T-helper 1 cell treated with Interleukin-12 subunit alpha and Interleukin-12 subunit beta and Interleukin-4 antibody, amounts not matched to agents 30 μg/mL and 1 μg/mL, for 36 hours (primary cell): ENCODE results near the gene DIS3L2.
"Not testable (repeated sequence)": the region's sequence is repeated elsewhere in the genome, so short reads cannot be mapped to it uniquely, and the experiment has no call there.

Source experiments
- H3K27ac Mint-ChIP-seq: one replicate; pipeline ENCODE4 v1.8.0; 2021; ENCODE audit warnings: mild to moderate bottlenecking, mixed read lengths
- H3K27me3 Mint-ChIP-seq: one replicate; pipeline ENCODE4 v1.8.0; 2021; ENCODE audit warnings: low read depth, mixed read lengths
- H3K36me3 Mint-ChIP-seq: one replicate; pipeline ENCODE4 v1.8.0; 2021; ENCODE audit warnings: low read depth, mixed read lengths
- H3K4me1 Mint-ChIP-seq: one replicate; pipeline ENCODE4 v1.8.0; 2021; ENCODE audit warnings: low read depth, mixed read lengths
- H3K4me3 Mint-ChIP-seq: one replicate; pipeline ENCODE4 v1.8.0; 2021; ENCODE audit warnings: mild to moderate bottlenecking, moderate library complexity, mixed read lengths
- H3K9me3 Mint-ChIP-seq: one replicate; pipeline ENCODE4 v1.8.0; 2021; ENCODE audit warnings: mixed read lengths

Gene DIS3L2

GRCh38 chr2:232111551-232111950 lies 150.0 kb downstream of the DIS3L2 start:
- Mint-ChIP-seq H3K4me3 (no peak overlapping the region), H3K36me3 (no peaks in the 10 kb centered on the region), H3K27ac (no peak overlapping the region), H3K27me3 (no peaks in the 10 kb centered on the region), H3K9me3 (no peaks in the 10 kb centered on the region), H3K4me1 (peaks cover 6% of the 10 kb centered on the region)

GRCh38 chr2:232113821-232114220 lies 152.3 kb downstream of the DIS3L2 start:
- H3K27me3 Mint-ChIP-seq, result no peaks in the 10 kb centered on the region
- H3K27ac Mint-ChIP-seq, result no peak overlapping the region
- no peaks in the 10 kb centered on the region for H3K9me3 Mint-ChIP-seq
- H3K4me1 Mint-ChIP-seq, result peaks cover 6% of the 10 kb centered on the region
- no peak overlapping the region for H3K4me3 Mint-ChIP-seq
- H3K36me3 Mint-ChIP-seq, result no peaks in the 10 kb centered on the region

- not testable (repeated sequence) for H3K4me1 Mint-ChIP-seq, H3K36me3 Mint-ChIP-seq, H3K27me3 Mint-ChIP-seq, H3K4me3 Mint-ChIP-seq, H3K9me3 Mint-ChIP-seq, H3K27ac Mint-ChIP-seq
Observed at GRCh38 chr2:232115728-232116361, 154.3 kb downstream of the DIS3L2 start.

- Mint-ChIP-seq H3K9me3 (no peaks in the 10 kb centered on the region), H3K36me3 (no peaks in the 10 kb centered on the region), H3K4me3 (no peak overlapping the region), H3K4me1 (peaks cover 6% of the 10 kb centered on the region), H3K27ac (no peak overlapping the region), H3K27me3 (no peaks in the 10 kb centered on the region)
Observed at GRCh38 chr2:232116852-232117251, 155.3 kb downstream of the DIS3L2 start.

GRCh38 chr2:232117413-232117812 lies 155.9 kb downstream of the DIS3L2 start:
- no peaks in the 10 kb centered on the region for H3K27me3 Mint-ChIP-seq
- no peak overlapping the region for H3K4me3 Mint-ChIP-seq
- peaks cover 6% of the 10 kb centered on the region for H3K4me1 Mint-ChIP-seq
- H3K27ac Mint-ChIP-seq, result no peak overlapping the region
- H3K9me3 Mint-ChIP-seq, result no peaks in the 10 kb centered on the region
- no peaks in the 10 kb centered on the region for H3K36me3 Mint-ChIP-seq

GRCh38 chr2:232120911-232121310 lies 159.4 kb downstream of the DIS3L2 start:
- H3K27ac Mint-ChIP-seq, result no peak overlapping the region
- no peaks in the 10 kb centered on the region for H3K36me3 Mint-ChIP-seq
- H3K9me3 Mint-ChIP-seq, result no peaks in the 10 kb centered on the region
- H3K4me1 Mint-ChIP-seq, result no peaks in the 10 kb centered on the region
- no peaks in the 10 kb centered on the region for H3K27me3 Mint-ChIP-seq
- H3K4me3 Mint-ChIP-seq, result no peak overlapping the region

- H3K36me3 Mint-ChIP-seq, result no peaks in the 10 kb centered on the region
- peaks cover 1% of the 10 kb centered on the region for H3K4me1 Mint-ChIP-seq
- no peaks in the 10 kb centered on the region for H3K27me3 Mint-ChIP-seq
- H3K4me3 Mint-ChIP-seq, result no peak overlapping the region
- no peak overlapping the region for H3K27ac Mint-ChIP-seq
- H3K9me3 Mint-ChIP-seq, result no peaks in the 10 kb centered on the region
Observed at GRCh38 chr2:232124309-232124708, 162.8 kb downstream of the DIS3L2 start.

GRCh38 chr2:232126301-232127099 lies 165.0 kb downstream of the DIS3L2 start:
- H3K4me1 Mint-ChIP-seq, result peaks cover 2% of the 10 kb centered on the region
- peaks cover 2% of the 10 kb centered on the region for H3K36me3 Mint-ChIP-seq
- H3K4me3 Mint-ChIP-seq, result no peak overlapping the region
- no peaks in the 10 kb centered on the region for H3K27me3 Mint-ChIP-seq
- H3K9me3 Mint-ChIP-seq, result no peaks in the 10 kb centered on the region
- no peak overlapping the region for H3K27ac Mint-ChIP-seq

- no peak overlapping the region for H3K27ac Mint-ChIP-seq
- H3K4me1 Mint-ChIP-seq, result peaks cover 2% of the 10 kb centered on the region
- peaks cover 5% of the 10 kb centered on the region for H3K36me3 Mint-ChIP-seq
- no peaks in the 10 kb centered on the region for H3K9me3 Mint-ChIP-seq
- H3K4me3 Mint-ChIP-seq, result no peak overlapping the region
- H3K27me3 Mint-ChIP-seq, result no peaks in the 10 kb centered on the region
Observed at GRCh38 chr2:232129483-232129882, 168.0 kb downstream of the DIS3L2 start.

GRCh38 chr2:232132181-232132580 lies 170.7 kb downstream of the DIS3L2 start:
- H3K4me3 Mint-ChIP-seq, result no peak overlapping the region
- H3K27ac Mint-ChIP-seq, result no peak overlapping the region
- peaks cover 5% of the 10 kb centered on the region for H3K4me1 Mint-ChIP-seq
- peaks cover 5% of the 10 kb centered on the region for H3K36me3 Mint-ChIP-seq
- H3K9me3 Mint-ChIP-seq, result no peaks in the 10 kb centered on the region
- no peaks in the 10 kb centered on the region for H3K27me3 Mint-ChIP-seq

- Mint-ChIP-seq H3K27me3 (no peaks in the 10 kb centered on the region), H3K36me3 (peaks cover 5% of the 10 kb centered on the region)
Observed at GRCh38 chr2:232133078-232133477, 171.6 kb downstream of the DIS3L2 start.

GRCh38 chr2:232134939-232135338 lies 173.4 kb downstream of the DIS3L2 start:
- no peak overlapping the region for H3K4me3 Mint-ChIP-seq
- peaks cover 5% of the 10 kb centered on the region for H3K36me3 Mint-ChIP-seq
- no peaks in the 10 kb centered on the region for H3K9me3 Mint-ChIP-seq
- peaks cover 14% of the 10 kb centered on the region for H3K4me1 Mint-ChIP-seq
- H3K27me3 Mint-ChIP-seq, result no peaks in the 10 kb centered on the region
- H3K27ac Mint-ChIP-seq, result no peak overlapping the region

More at GRCh38 chr2:232133078-232133477, 171.6 kb downstream of the DIS3L2 start:
- Mint-ChIP-seq H3K4me1 (peaks cover 7% of the 10 kb centered on the region), H3K27ac (no peak overlapping the region), H3K9me3 (no peaks in the 10 kb centered on the region), H3K4me3 (no peak overlapping the region)

- no peak overlapping the region for H3K27ac Mint-ChIP-seq
Observed at GRCh38 chr2:232137356-232138147, 176.0 kb downstream of the DIS3L2 start.

GRCh38 chr2:232138441-232138840 lies 176.9 kb downstream of the DIS3L2 start:
- Mint-ChIP-seq H3K27ac (no peak overlapping the region), H3K4me3 (no peak overlapping the region), H3K9me3 (no peaks in the 10 kb centered on the region), H3K4me1 (peaks cover 14% of the 10 kb centered on the region), H3K27me3 (no peaks in the 10 kb centered on the region), H3K36me3 (no peaks in the 10 kb centered on the region)

More at GRCh38 chr2:232137356-232138147, 176.0 kb downstream of the DIS3L2 start:
- no peaks in the 10 kb centered on the region for H3K27me3 Mint-ChIP-seq
- peaks cover 14% of the 10 kb centered on the region for H3K4me1 Mint-ChIP-seq
- no peak overlapping the region for H3K4me3 Mint-ChIP-seq
- no peaks in the 10 kb centered on the region for H3K9me3 Mint-ChIP-seq
- no peaks in the 10 kb centered on the region for H3K36me3 Mint-ChIP-seq
